ENCODE measurements around the gene ZNF577.

ZNF577 gene

GRCh38 chr19:51861870-51862622 is 25.7 kb downstream of the ZNF577 start:
- DNase-seq: no peak

- DNase-seq: no peak
These were observed 50.6 kb downstream of the ZNF577 start for GRCh38 chr19:51837145-51837544.

DNA sequence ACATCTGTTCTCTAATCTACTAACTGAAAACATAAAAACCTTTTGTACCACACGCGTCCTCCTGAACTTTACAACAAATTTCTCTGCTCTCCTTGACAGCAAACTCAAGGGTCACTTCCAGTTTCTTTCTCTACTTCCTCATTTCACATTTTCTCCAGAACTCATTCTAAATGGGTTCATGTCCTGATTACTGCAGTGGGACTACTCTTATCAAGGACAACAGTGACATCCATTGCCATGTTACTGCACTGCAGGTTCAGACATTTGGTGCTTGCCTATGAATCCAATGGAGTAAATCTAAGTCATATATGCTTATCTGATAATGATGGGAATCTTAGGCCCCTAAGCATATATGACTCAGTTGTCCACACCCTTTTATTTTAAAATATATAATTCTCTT is 57.5 kb downstream of the ZNF577 start:
- DNase-seq: no peak

- DNase-seq: no peak
These were observed 63.3 kb downstream of the ZNF577 start for GRCh38 chr19:51824281-51825005.

DNA sequence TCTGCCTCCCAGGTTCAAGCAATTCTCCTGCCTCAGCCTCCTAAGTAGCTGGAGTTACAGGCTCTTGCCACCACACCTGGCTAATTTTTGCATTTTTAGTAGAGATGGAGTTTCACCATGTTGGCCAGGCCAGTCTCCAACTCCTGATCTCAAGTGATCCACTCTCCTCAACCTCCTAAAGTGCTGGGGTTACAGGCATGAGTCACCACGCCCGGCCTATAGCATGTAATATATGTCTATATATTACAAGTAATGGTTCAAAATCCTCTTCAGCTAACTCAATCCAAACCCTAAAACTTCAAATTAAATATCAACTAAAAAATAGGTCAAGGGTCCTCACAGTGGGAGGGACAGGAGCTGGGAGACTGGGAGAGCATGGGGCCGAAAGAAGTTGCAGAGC is 64.8 kb downstream of the ZNF577 start:
- DNase-seq: no peak

GRCh38 chr19:51822325-51822724 is 65.4 kb downstream of the ZNF577 start:
- no peak for DNase-seq

- no peak for DNase-seq
These were observed 65.8 kb downstream of the ZNF577 start for GRCh38 chr19:51821921-51822320.

DNA sequence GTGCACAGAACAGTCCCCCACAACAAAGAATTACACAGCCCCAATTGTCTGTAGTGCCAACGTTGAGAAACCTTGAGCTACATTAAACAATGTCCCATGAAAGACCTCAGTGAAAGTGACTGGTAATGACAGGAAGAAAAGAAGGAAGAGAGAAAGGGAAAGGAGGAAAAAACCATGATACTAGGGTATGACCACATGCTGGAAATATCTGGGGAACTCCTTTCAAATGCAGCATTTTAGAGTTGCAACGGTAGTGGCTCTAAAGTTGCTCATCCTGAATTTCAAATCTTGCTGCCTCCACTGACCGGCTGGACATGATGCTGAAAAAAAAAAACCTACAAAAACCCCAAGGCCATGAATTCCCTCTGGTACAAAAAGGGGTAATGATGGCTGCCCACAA is 66.3 kb downstream of the ZNF577 start:
- no peak for DNase-seq
